Activated T-cell treated with anti-CD3 and anti-CD28 coated beads for 48 hours (primary cell): ENCODE data around the gene FAM76B.

Source experiments
- DNase-seq: peaks from one replicate; pipeline ENCODE4 v3.0.0-alpha.2; 2020; ENCODE audit warnings: low read depth

FAM76B gene

GRCh38 chr11:95729462-95729861 lies 60.1 kb downstream of the FAM76B start:
- DNase-seq: no peak

- DNase-seq: no peak
Measured at GRCh38 chr11:95728790-95729189, 60.8 kb downstream of the FAM76B start.

- DNase-seq: no peak
Measured at GRCh38 chr11:95728094-95728493, 61.5 kb downstream of the FAM76B start.

- no peak for DNase-seq
Measured at GRCh38 chr11:95727620-95728019, 62.0 kb downstream of the FAM76B start.

- DNase-seq: no peak
Measured at GRCh38 chr11:95727111-95727510, 62.5 kb downstream of the FAM76B start.

GRCh38 chr11:95725196-95725595 lies 64.4 kb downstream of the FAM76B start:
- no peak for DNase-seq

GRCh38 chr11:95723361-95723942 lies 66.1 kb downstream of the FAM76B start:
- no peak for DNase-seq

- DNase-seq: no peak
Measured at GRCh38 chr11:95720195-95720594, 69.4 kb downstream of the FAM76B start.
